ENCODE data around the gene PAQR3.

- TF ChIP-seq CTCF (conservative IDR thresholded peaks at IDR 0.05 in 1 of 2, IDR thresholded peaks at IDR 0.05 in 1 of 2; ENCODE audit: low read depth in 1 of 2, low read length in 2 of 2) (no peak), EZH2 (IDR thresholded peaks at IDR 0.05; ENCODE audit: low read length, missing control alignments) (no peak)
These were observed 32.5 kb upstream of the PAQR3 start for GRCh38 chr4:78971776-78972175.

Measured in fibroblast of lung (primary cell).